Thoracic aorta (tissue), 2 donors: ENCODE measurements around the gene RPS26. TPM values are rescaled to one million over a fixed set of nuclear protein-coding genes. Genes with fewer than 3 reads are reported as not detected.

Experiments
- ATAC-seq: fragments of 150-250 bp; one replicate; pipeline ENCODE4 v1.8.0; 2017; ENCODE audit warnings: low read depth; ENCODE audit not compliant: insufficient number of reproducible peaks, low FRiP score
- DNase-seq: peaks from one replicate; pipeline ENCODE4 v3.0.0-alpha.2; 2020; ENCODE audit warnings: low spot score
- H3K27ac ChIP-seq, 2 donors: fragments of 200-600 bp; sonication (generic); 1 replicate in 1 of 2; 2 replicates in 1 of 2; pipeline ENCODE4 v1.5.1; 2016; ENCODE audit warnings: mild to moderate bottlenecking in 2 of 2, moderate library complexity in 2 of 2
- H3K27me3 ChIP-seq: fragments of 200-600 bp; sonication (generic); replicated peaks from 2 replicates; pipeline ENCODE4 v1.6.0; 2016; ENCODE audit warnings: mild to moderate bottlenecking; ENCODE audit not compliant: insufficient read depth
- H3K36me3 ChIP-seq: fragments of 200-600 bp; sonication (generic); one replicate; pipeline ENCODE4 v1.5.1; 2016
- H3K4me1 ChIP-seq, 2 donors: fragments of 200-600 bp; sonication (generic); 1 replicate in 1 of 2; 2 replicates in 1 of 2; pipeline versions ENCODE4 v1.5.1 to v1.6.0; 2016; ENCODE audit warnings: low read depth in 2 of 2, mild to moderate bottlenecking in 1 of 2; ENCODE audit not compliant: control insufficient read depth in 1 of 2
- H3K4me3 ChIP-seq: fragments of 200-600 bp; sonication (generic); 2 replicates; pipeline ENCODE4 v1.5.1; 2016; ENCODE audit warnings: mild to moderate bottlenecking
- H3K9me3 ChIP-seq: fragments of 200-600 bp; sonication (generic); 2 replicates; pipeline ENCODE4 v1.5.1; 2016
- total RNA-seq, 2 donors: library from RNA; depleted of rRNA; stranded (reverse); fragments of >200 nt; gene quantifications; one replicate each; pipeline versions ENCODE4 v1.1.0 to v1.2.3, GENCODE V29; 2016
- TF ChIP-seq, protein P1 (sequence below): fragments of 200-600 bp; sonication (generic); IDR thresholded peaks from one replicate; pipeline ENCODE4 v1.5.1; 2019; ENCODE audit warnings: antibody characterized with exemption

The RPS26 gene
- total RNA-seq, 2 donors from 2014 or later, result 103 to 1,114 TPM

DNA sequence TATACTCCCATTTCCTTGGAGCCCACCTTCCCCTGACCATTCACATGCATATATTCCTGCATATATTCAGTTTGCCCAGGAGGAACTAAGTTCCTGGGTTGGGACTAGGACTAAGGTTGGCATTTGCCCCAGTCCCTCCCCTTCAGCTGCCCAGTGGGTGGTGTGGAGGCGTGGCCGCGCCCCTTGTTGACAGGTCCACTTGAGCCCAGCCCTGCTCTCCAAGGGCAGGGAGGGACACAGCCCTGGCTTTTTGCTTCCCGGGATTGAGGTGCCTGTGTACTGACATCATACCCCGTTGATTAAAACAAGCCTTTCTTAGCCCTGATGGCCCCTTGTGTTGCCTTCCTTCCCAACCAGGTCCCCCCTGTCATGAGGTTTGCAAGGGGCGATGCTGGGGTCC lies 45.5 kb downstream of the RPS26 start:
- ATAC-seq (no peak), DNase-seq (no peak)
- Histone ChIP-seq H3K4me3 (no peak overlapping the region), H3K27ac (no peak overlapping the region), H3K9me3 (no peaks in the 10 kb centered on the region), H3K27me3 (no peaks in the 10 kb centered on the region), H3K4me1 (no peaks in the 10 kb centered on the region), H3K36me3 (no peaks in the 10 kb centered on the region)
- TF ChIP-seq, protein P1, sequence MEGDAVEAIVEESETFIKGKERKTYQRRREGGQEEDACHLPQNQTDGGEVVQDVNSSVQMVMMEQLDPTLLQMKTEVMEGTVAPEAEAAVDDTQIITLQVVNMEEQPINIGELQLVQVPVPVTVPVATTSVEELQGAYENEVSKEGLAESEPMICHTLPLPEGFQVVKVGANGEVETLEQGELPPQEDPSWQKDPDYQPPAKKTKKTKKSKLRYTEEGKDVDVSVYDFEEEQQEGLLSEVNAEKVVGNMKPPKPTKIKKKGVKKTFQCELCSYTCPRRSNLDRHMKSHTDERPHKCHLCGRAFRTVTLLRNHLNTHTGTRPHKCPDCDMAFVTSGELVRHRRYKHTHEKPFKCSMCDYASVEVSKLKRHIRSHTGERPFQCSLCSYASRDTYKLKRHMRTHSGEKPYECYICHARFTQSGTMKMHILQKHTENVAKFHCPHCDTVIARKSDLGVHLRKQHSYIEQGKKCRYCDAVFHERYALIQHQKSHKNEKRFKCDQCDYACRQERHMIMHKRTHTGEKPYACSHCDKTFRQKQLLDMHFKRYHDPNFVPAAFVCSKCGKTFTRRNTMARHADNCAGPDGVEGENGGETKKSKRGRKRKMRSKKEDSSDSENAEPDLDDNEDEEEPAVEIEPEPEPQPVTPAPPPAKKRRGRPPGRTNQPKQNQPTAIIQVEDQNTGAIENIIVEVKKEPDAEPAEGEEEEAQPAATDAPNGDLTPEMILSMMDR, result no peak

Other genes with a start within 250 kb of the RPS26 start
- gene SARNP, start 224.2 kb upstream of the RPS26 start, total RNA-seq, result 10 to 100 TPM; 39.1 to 49.2 TPM
- 10 to 100 TPM; 13.8 to 16.2 TPM for gene ORMDL2, start 223.9 kb upstream of the RPS26 start, total RNA-seq
- 10 to 100 TPM; 27.5 to 39.6 TPM for gene DNAJC14, start 212.3 kb upstream of the RPS26 start, total RNA-seq
- 10 to 100 TPM; 72.9 to 85.0 TPM for gene MMP19, start 199.0 kb upstream of the RPS26 start, total RNA-seq
- gene PYM1, start 114.0 kb upstream of the RPS26 start, total RNA-seq, result 10 to 100 TPM; 19.0 to 31.6 TPM
- 100 to 1,000 TPM in 1 of 2 donors, 10 to 100 TPM in 1; 72.8 to 104 TPM for gene DGKA, start 110.8 kb upstream of the RPS26 start, total RNA-seq
- gene PMEL, start 75.9 kb upstream of the RPS26 start, total RNA-seq, result under 1 TPM in 1 of 2 donors, not detected in 1; 0.99 TPM
- 10 to 100 TPM; 18.0 to 32.5 TPM for gene CDK2, start 75.1 kb upstream of the RPS26 start, total RNA-seq
- 10 to 100 TPM; 70.3 to 89.2 TPM for gene RAB5B, start 67.8 kb upstream of the RPS26 start, total RNA-seq
- gene SUOX, start 44.6 kb upstream of the RPS26 start, total RNA-seq, result 10 to 100 TPM; 17.6 to 20.6 TPM
- gene IKZF4, start 20.9 kb upstream of the RPS26 start, total RNA-seq, result 1 to 10 TPM; 4.5 to 7.6 TPM
- gene ERBB3, start 38.2 kb downstream of the RPS26 start, total RNA-seq, result 1 to 10 TPM; 1.1 to 3.2 TPM
- gene PA2G4, start 62.6 kb downstream of the RPS26 start, total RNA-seq, result 100 to 1,000 TPM in 1 of 2 donors, 10 to 100 TPM in 1; 53.2 to 111 TPM
- gene RPL41, start 74.7 kb downstream of the RPS26 start, total RNA-seq, result 1,000 to 10,000 TPM in 1 of 2 donors, 100 to 1,000 TPM in 1; 923 to 1,490 TPM
- 1 to 10 TPM; 4.1 to 7.1 TPM for gene ZC3H10, start 76.3 kb downstream of the RPS26 start, total RNA-seq
- gene ESYT1, start 86.3 kb downstream of the RPS26 start, total RNA-seq, result 100 to 1,000 TPM; 113 to 128 TPM
- gene MYL6B, start 110.7 kb downstream of the RPS26 start, total RNA-seq, result 10 to 100 TPM; 17.1 to 19.1 TPM
- 1,000 to 10,000 TPM; 1,762 to 3,064 TPM for gene MYL6, start 116.4 kb downstream of the RPS26 start, total RNA-seq
- 100 to 1,000 TPM in 1 of 2 donors, 10 to 100 TPM in 1; 68.6 to 109 TPM for gene SMARCC2, start 147.6 kb downstream of the RPS26 start, total RNA-seq
- gene RNF41, start 180.0 kb downstream of the RPS26 start, total RNA-seq, result 10 to 100 TPM; 66.6 to 76.5 TPM
- gene NABP2, start 182.4 kb downstream of the RPS26 start, total RNA-seq, result 10 to 100 TPM in 1 of 2 donors, 1 to 10 TPM in 1; 8.7 to 17.2 TPM
- not detected for gene SLC39A5, start 188.1 kb downstream of the RPS26 start, total RNA-seq
- gene ANKRD52, start 216.5 kb downstream of the RPS26 start, total RNA-seq, result 10 to 100 TPM; 30.9 to 36.3 TPM
- 10 to 100 TPM; 14.6 to 26.3 TPM for gene COQ10A, start 225.0 kb downstream of the RPS26 start, total RNA-seq